HG02938 (cell line): ENCODE measurements around the gene CTNNA3.

Experiments
- ATAC-seq: cut with Tn5 transposase; IDR thresholded peaks from one replicate; pipeline ENCODE4 v1.9.1; 2021; ENCODE audit warnings: mild to moderate bottlenecking, moderate library complexity; ENCODE audit not compliant: unreplicated experiment

The CTNNA3 gene

GRCh38 chr10:66190413-66190812, 1505.6 kb downstream of the CTNNA3 start:
- ATAC-seq, result no peak

- no peak for ATAC-seq
These were observed 1506.7 kb downstream of the CTNNA3 start for GRCh38 chr10:66189271-66189670.

GRCh38 chr10:66187053-66187733, 1508.8 kb downstream of the CTNNA3 start:
- ATAC-seq, result no peak

- ATAC-seq, result no peak
These were observed 1513.0 kb downstream of the CTNNA3 start for GRCh38 chr10:66183028-66183427.

- peak; percentile 93 for ATAC-seq
These were observed 1515.2 kb downstream of the CTNNA3 start for GRCh38 chr10:66180581-66181318.

GRCh38 chr10:66180021-66180420, 1516.0 kb downstream of the CTNNA3 start:
- ATAC-seq, result no peak

- ATAC-seq, result no peak
These were observed 1519.2 kb downstream of the CTNNA3 start for GRCh38 chr10:66176772-66177171.

GRCh38 chr10:66167816-66168215, 1528.2 kb downstream of the CTNNA3 start:
- ATAC-seq, result no peak

- no peak for ATAC-seq
These were observed 1533.3 kb downstream of the CTNNA3 start for GRCh38 chr10:66162560-66163143.

- ATAC-seq, result no peak
These were observed 1544.6 kb downstream of the CTNNA3 start for GRCh38 chr10:66151346-66151745.

- no peak for ATAC-seq
These were observed 1547.7 kb downstream of the CTNNA3 start for GRCh38 chr10:66148312-66148711.

GRCh38 chr10:66144016-66144415, 1552.0 kb downstream of the CTNNA3 start:
- ATAC-seq, result no peak

- no peak for ATAC-seq
These were observed 1593.2 kb downstream of the CTNNA3 start for GRCh38 chr10:66102756-66103155.

GRCh38 chr10:66098595-66099480, 1597.2 kb downstream of the CTNNA3 start:
- no peak for ATAC-seq

GRCh38 chr10:66095610-66096009, 1600.4 kb downstream of the CTNNA3 start:
- no peak for ATAC-seq

- ATAC-seq, result no peak
These were observed 1610.1 kb downstream of the CTNNA3 start for GRCh38 chr10:66085906-66086305.

GRCh38 chr10:66071907-66072306, 1624.1 kb downstream of the CTNNA3 start:
- ATAC-seq, result no peak

- ATAC-seq, result no peak
These were observed 1637.4 kb downstream of the CTNNA3 start for GRCh38 chr10:66058594-66058993.

- ATAC-seq, result no peak
These were observed 1646.7 kb downstream of the CTNNA3 start for GRCh38 chr10:66049335-66049734.

- ATAC-seq, result no peak
These were observed 1650.1 kb downstream of the CTNNA3 start for GRCh38 chr10:66045859-66046258.

- ATAC-seq, result no peak
These were observed 1654.2 kb downstream of the CTNNA3 start for GRCh38 chr10:66041771-66042170.
